Omental fat pad (tissue), 4 donors: Measurements from ENCODE around the gene NTN1. TPM values are rescaled to one million over a fixed set of nuclear protein-coding genes. Genes with fewer than 3 reads are reported as not detected.

ENCODE experiments used
- ATAC-seq: fragments of 150-250 bp; one replicate; pipeline ENCODE4 v1.9.1; 2016; ENCODE audit warnings: mild to moderate bottlenecking, moderate library complexity; ENCODE audit not compliant: low FRiP score
- DNase-seq: peaks from one replicate; pipeline ENCODE4 v3.0.0-alpha.2; 2019; ENCODE audit warnings: low spot score
- CTCF ChIP-seq, 3 donors: fragments of 450-650 bp; IDR thresholded peaks; one replicate each; pipeline ENCODE4 v1.5.1; 2016 to 2017; ENCODE audit warnings: antibody characterized with exemption in 3 of 3, mild to moderate bottlenecking in 3 of 3, moderate library complexity in 2 of 3
- total RNA-seq, 4 donors: library from RNA; depleted of rRNA; stranded (reverse); fragments of >200 nt; gene quantifications; one replicate each; pipeline ENCODE4 v1.1.0, GENCODE V29; 2016

Gene NTN1
- total RNA-seq, 4 donors from 2014 or later = 0.69 to 7.3 (median 2.5) TPM

GRCh38 chr17:9026741-9027140 is 5.4 kb downstream of the NTN1 start:
- DNase-seq (no peak), ATAC-seq (no peak)
- no peak for TF ChIP-seq CTCF (IDR thresholded peaks at IDR 0.05)

DNA sequence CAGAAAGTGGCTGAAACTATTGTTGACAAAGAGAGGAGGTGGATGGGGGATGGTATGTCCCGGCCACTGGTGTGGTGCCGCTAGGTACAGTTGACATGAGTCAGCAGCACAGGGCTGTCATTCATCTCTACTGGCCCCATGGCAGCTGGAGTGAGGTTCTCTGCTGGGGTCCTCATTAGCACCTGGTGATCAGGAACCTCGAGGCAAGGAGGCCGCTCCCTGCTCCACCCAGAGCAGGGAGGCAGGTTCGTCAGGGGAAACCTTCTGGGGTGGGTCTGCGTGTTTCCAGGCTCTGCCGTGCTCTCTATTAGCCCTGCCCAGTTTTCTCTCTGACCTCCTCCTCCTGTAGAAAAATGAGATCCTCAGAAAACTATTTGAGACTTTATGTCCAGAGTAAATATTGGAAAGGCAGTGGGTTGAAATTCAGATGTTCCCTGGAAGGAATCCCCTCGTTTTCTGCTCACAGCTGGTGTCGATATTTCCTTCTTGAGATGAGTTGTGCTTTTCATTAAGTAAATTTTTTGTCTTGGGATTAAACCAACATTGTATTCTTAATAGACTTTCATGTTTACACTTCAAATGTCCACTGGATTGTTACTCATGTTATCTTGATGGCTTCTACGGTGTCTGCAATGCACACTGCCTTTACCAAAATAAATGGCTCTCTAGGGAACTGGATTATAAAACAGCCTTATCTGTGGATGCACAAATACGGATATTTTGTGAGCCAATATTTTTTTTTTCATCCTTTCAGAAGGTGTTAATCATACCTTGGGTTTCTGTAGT is 7.1 kb downstream of the NTN1 start:
- no peak for ATAC-seq
- TF ChIP-seq CTCF (IDR thresholded peaks at IDR 0.05) = no peak
- DNase-seq = no peak

- DNase-seq = no peak
- no peak for ATAC-seq
- no peak for TF ChIP-seq CTCF (IDR thresholded peaks at IDR 0.05)
These were observed 7.8 kb downstream of the NTN1 start for GRCh38 chr17:9028988-9029570.

GRCh38 chr17:9032151-9032550 is 10.8 kb downstream of the NTN1 start:
- ATAC-seq (no peak), DNase-seq (no peak)

GRCh38 chr17:9032583-9032982 is 11.3 kb downstream of the NTN1 start:
- DNase-seq = no peak
- TF ChIP-seq CTCF (IDR thresholded peaks at IDR 0.05) = no peak
- ATAC-seq = no peak

More at GRCh38 chr17:9032151-9032550, 10.8 kb downstream of the NTN1 start:
- no peak for TF ChIP-seq CTCF (IDR thresholded peaks at IDR 0.05)

GRCh38 chr17:9035249-9035648 is 13.9 kb downstream of the NTN1 start:
- no peak for TF ChIP-seq CTCF (IDR thresholded peaks at IDR 0.05)

GRCh38 chr17:9036336-9036735 is 15.0 kb downstream of the NTN1 start:
- TF ChIP-seq CTCF (IDR thresholded peaks at IDR 0.05) = no peak
- ATAC-seq = no peak
- no peak for DNase-seq

More at GRCh38 chr17:9035249-9035648, 13.9 kb downstream of the NTN1 start:
- ATAC-seq (no peak), DNase-seq (no peak)
